ENCODE data around the gene TOMM40L. TPM values are rescaled to one million over a fixed set of nuclear protein-coding genes. Genes with fewer than 3 reads are reported as not detected.

TOMM40L gene
- total RNA-seq, 2 experiments from 2014 or later = 11.0 to 20.1 TPM

GRCh38 chr1:161177112-161177935, 48.5 kb upstream of the TOMM40L start, which contains the start of gene B4GALT3:
TSS of gene B4GALT3 (minus strand) at chr1:161177507. CDS start at chr1:161176060, 1,447 bp downstream.
- peak within 1 kb of the TSS; percentile 51 for H2AFZ ChIP-seq (ENCODE audit: low read length)
- CTCF ChIA-PET (ENCODE audit: unreplicated experiment) = interaction anchor here (0.6 to 1.8 kb wide), 5 partner anchors 11 to 131 kb away, joined by 3 to 15 read pairs (median 4); partner anchors contain the start of genes DEDD, PPOX and TOMM40L
- POLR2A ChIA-PET = interaction anchor here (0.6 to 3.1 kb wide), 7 partner anchors 9 to 524 kb away, joined by 3 to 23 read pairs (median 5); partner anchors contain the start of genes NDUFS2, PPOX and TOMM40L
- TF ChIP-seq EZH2phosphoT487 (IDR thresholded peaks at IDR 0.05; ENCODE audit: borderline replicate concordance, low read depth, low read length) = no peak
- TF ChIP-seq, protein P1, sequence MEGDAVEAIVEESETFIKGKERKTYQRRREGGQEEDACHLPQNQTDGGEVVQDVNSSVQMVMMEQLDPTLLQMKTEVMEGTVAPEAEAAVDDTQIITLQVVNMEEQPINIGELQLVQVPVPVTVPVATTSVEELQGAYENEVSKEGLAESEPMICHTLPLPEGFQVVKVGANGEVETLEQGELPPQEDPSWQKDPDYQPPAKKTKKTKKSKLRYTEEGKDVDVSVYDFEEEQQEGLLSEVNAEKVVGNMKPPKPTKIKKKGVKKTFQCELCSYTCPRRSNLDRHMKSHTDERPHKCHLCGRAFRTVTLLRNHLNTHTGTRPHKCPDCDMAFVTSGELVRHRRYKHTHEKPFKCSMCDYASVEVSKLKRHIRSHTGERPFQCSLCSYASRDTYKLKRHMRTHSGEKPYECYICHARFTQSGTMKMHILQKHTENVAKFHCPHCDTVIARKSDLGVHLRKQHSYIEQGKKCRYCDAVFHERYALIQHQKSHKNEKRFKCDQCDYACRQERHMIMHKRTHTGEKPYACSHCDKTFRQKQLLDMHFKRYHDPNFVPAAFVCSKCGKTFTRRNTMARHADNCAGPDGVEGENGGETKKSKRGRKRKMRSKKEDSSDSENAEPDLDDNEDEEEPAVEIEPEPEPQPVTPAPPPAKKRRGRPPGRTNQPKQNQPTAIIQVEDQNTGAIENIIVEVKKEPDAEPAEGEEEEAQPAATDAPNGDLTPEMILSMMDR (conservative IDR thresholded peaks at IDR 0.05; ENCODE audit: low read length) = peak; percentile 40; the same call in 1 of the 2 replicates
- H3K4me1 ChIP-seq (ENCODE audit: insufficient read depth, low read length, poor library complexity, severe bottlenecking) = peaks cover 33% of the 10 kb centered on the region
- H4K20me1 ChIP-seq (ENCODE audit: insufficient read depth, low read length) = no peaks in the 10 kb centered on the region
- H3K9me2 ChIP-seq (ENCODE audit: insufficient read depth, low read length) = no peaks in the 10 kb centered on the region
- intact Hi-C loops (cut with micrococcal nuclease; ENCODE audit: unreplicated experiment) = loop anchor here (1.0 kb wide), 2 partner anchors 11 to 48 kb away; partner anchors contain the start of gene PPOX
- no TSS peak for BruUV-seq (replicated peaks)
- H3K9me3 ChIP-seq (ENCODE audit: low read length) = no peaks in the 10 kb centered on the region
- H3K27ac ChIP-seq (ENCODE audit: low read depth, low read length, poor library complexity, severe bottlenecking) = peak within 1 kb of the TSS; percentile 60
- H3K79me2 ChIP-seq (ENCODE audit: insufficient read depth, low read depth, low read length) = peaks cover 9% of the 10 kb centered on the region; the same call in 1 of the 2 replicates
- H3K36me3 ChIP-seq (ENCODE audit: insufficient read depth, low read length) = peaks cover 31% of the 10 kb centered on the region
- peak; percentile 87 for DNase-seq (ENCODE audit: low spot score)
- H3K4me3 ChIP-seq (ENCODE audit: low read depth, low read length, poor library complexity, severe bottlenecking) = peak within 1 kb of the TSS; percentile 86
- H3K4me2 ChIP-seq (ENCODE audit: low read length) = peak within 1 kb of the TSS; percentile 99

GRCh38 chr1:161177936-161178244, 48.0 kb upstream of the TOMM40L start:
- Histone ChIP-seq H3K27ac (ENCODE audit: low read depth, low read length, poor library complexity, severe bottlenecking) (peak overlapping the region; percentile 60), H3K4me1 (ENCODE audit: insufficient read depth, low read length, poor library complexity, severe bottlenecking) (peaks cover 39% of the 10 kb centered on the region), H3K9me2 (ENCODE audit: insufficient read depth, low read length) (no peaks in the 10 kb centered on the region), H3K9me3 (ENCODE audit: low read length) (no peaks in the 10 kb centered on the region), H3K79me2 (ENCODE audit: insufficient read depth, low read depth, low read length) (peaks cover 9% of the 10 kb centered on the region; the same call in 1 of the 2 replicates), H4K20me1 (ENCODE audit: insufficient read depth, low read length) (no peaks in the 10 kb centered on the region), H3K4me2 (ENCODE audit: low read length) (peak overlapping the region; percentile 99), H2AFZ (ENCODE audit: low read length) (peak overlapping the region; percentile 51; the same call in 1 of the 2 replicates), H3K36me3 (ENCODE audit: insufficient read depth, low read length) (peaks cover 26% of the 10 kb centered on the region), H3K4me3 (ENCODE audit: low read depth, low read length, poor library complexity, severe bottlenecking) (peak overlapping the region; percentile 86)
- no peak for DNase-seq (ENCODE audit: low spot score)
- POLR2A ChIA-PET = interaction anchor here (0.6 to 3.1 kb wide), 5 partner anchors 8 to 48 kb away, joined by 3 to 23 read pairs (median 5); partner anchors contain the start of genes NDUFS2, PPOX and TOMM40L
- CTCF ChIA-PET (ENCODE audit: unreplicated experiment) = no interaction called here
- TSS peak; percentile 91 for BruUV-seq (replicated peaks)
- intact Hi-C loops (cut with micrococcal nuclease; ENCODE audit: unreplicated experiment) = loop anchor here (1.0 kb wide), 2 partner anchors 12 to 47 kb away; partner anchors contain the start of gene PPOX
- no peak for TF ChIP-seq EZH2phosphoT487 (IDR thresholded peaks at IDR 0.05; ENCODE audit: borderline replicate concordance, low read depth, low read length)
- TF ChIP-seq, protein P1 (conservative IDR thresholded peaks at IDR 0.05; ENCODE audit: low read length) = no peak; the same call in 1 of the 2 replicates
